Stimulated activated CD8-positive, alpha-beta memory T cell treated with anti-CD3 and anti-CD28 coated beads, Interleukin-7, amount 100 ng/mL, for 4 hours (primary cell): Measurements from ENCODE around the gene MCM7.
"Not testable (repeated sequence)": the region's sequence is repeated elsewhere in the genome, so short reads cannot be mapped to it uniquely, and the experiment has no call there.

ENCODE experiments used
- DNase-seq, 2 donors: peaks; one replicate each; pipeline ENCODE4 v3.0.0-alpha.2; 2020; ENCODE audit warnings: low read depth in 2 of 2

Gene MCM7

GRCh38 chr7:100101016-100101862, at the start of gene MCM7, which contains the start of gene AP4M1:
Gene MCM7, minus strand, starts transcription at chr7:100101397. Its CDS starts 103 bp downstream, at chr7:100101294.
Gene AP4M1, plus strand, starts transcription at chr7:100101643. Its CDS starts 72 bp downstream, at chr7:100101715.
- DNase-seq: peak; percentile 94 to 95

- peak; percentile 97 for DNase-seq
Observed at GRCh38 chr7:100148559-100149328, 47.5 kb upstream of the MCM7 start, which contains the start of gene LAMTOR4. Gene LAMTOR4, plus strand, starts transcription at chr7:100148918. Its CDS starts 55 bp downstream, at chr7:100148973.

- DNase-seq: no peak
Observed at GRCh38 chr7:100148225-100148558, 47.0 kb upstream of the MCM7 start.

GRCh38 chr7:100147278-100147677, 46.1 kb upstream of the MCM7 start:
- DNase-seq: no peak

GRCh38 chr7:100146350-100146749, 45.2 kb upstream of the MCM7 start:
- not testable (repeated sequence) for DNase-seq

GRCh38 chr7:100142461-100142860, 41.3 kb upstream of the MCM7 start:
- no peak for DNase-seq

- no peak for DNase-seq
Observed at GRCh38 chr7:100141555-100141949, 40.4 kb upstream of the MCM7 start.

GRCh38 chr7:100137851-100138760, 36.9 kb upstream of the MCM7 start:
- DNase-seq: no peak

- DNase-seq: peak in 1 of 2 donors; percentile 41
Observed at GRCh38 chr7:100132697-100133151, 31.5 kb upstream of the MCM7 start.

GRCh38 chr7:100132126-100132525, 30.9 kb upstream of the MCM7 start:
- DNase-seq: no peak

GRCh38 chr7:100130608-100131453, 29.6 kb upstream of the MCM7 start:
- peak; percentile 62 to 70 for DNase-seq

- not testable (repeated sequence) for DNase-seq
Observed at GRCh38 chr7:100130220-100130607, 29.0 kb upstream of the MCM7 start.

GRCh38 chr7:100128637-100128963, 27.4 kb upstream of the MCM7 start:
- DNase-seq: no peak

GRCh38 chr7:100127866-100128636, 26.9 kb upstream of the MCM7 start:
- peak in 1 of 2 donors; percentile 6 for DNase-seq

GRCh38 chr7:100126931-100127865, 26.0 kb upstream of the MCM7 start, which contains the start of gene MBLAC1:
Gene MBLAC1, plus strand, starts transcription at chr7:100126967. Its CDS starts 429 bp downstream, at chr7:100127396.
- DNase-seq: peak; percentile 82 to 83

- no peak for DNase-seq
Observed at GRCh38 chr7:100126239-100126930, 25.2 kb upstream of the MCM7 start.

- no peak for DNase-seq
Observed at GRCh38 chr7:100124301-100125230, 23.4 kb upstream of the MCM7 start.
